ENCODE results near the gene NADSYN1.

GRCh38 chr11:71425860-71426259 lies 27.1 kb upstream of the NADSYN1 start:
- TF ChIP-seq CTCF (IDR thresholded peaks at IDR 0.05; ENCODE audit: poor library complexity, severe bottlenecking): no peak
- no peak for TF ChIP-seq EZH2 (IDR thresholded peaks at IDR 0.05; ENCODE audit: borderline replicate concordance, insufficient read depth, low read length, poor library complexity, severe bottlenecking)
- TF ChIP-seq EP300 (conservative IDR thresholded peaks at IDR 0.05; ENCODE audit: poor library complexity, severe bottlenecking): no peak
- TF ChIP-seq, protein P1, sequence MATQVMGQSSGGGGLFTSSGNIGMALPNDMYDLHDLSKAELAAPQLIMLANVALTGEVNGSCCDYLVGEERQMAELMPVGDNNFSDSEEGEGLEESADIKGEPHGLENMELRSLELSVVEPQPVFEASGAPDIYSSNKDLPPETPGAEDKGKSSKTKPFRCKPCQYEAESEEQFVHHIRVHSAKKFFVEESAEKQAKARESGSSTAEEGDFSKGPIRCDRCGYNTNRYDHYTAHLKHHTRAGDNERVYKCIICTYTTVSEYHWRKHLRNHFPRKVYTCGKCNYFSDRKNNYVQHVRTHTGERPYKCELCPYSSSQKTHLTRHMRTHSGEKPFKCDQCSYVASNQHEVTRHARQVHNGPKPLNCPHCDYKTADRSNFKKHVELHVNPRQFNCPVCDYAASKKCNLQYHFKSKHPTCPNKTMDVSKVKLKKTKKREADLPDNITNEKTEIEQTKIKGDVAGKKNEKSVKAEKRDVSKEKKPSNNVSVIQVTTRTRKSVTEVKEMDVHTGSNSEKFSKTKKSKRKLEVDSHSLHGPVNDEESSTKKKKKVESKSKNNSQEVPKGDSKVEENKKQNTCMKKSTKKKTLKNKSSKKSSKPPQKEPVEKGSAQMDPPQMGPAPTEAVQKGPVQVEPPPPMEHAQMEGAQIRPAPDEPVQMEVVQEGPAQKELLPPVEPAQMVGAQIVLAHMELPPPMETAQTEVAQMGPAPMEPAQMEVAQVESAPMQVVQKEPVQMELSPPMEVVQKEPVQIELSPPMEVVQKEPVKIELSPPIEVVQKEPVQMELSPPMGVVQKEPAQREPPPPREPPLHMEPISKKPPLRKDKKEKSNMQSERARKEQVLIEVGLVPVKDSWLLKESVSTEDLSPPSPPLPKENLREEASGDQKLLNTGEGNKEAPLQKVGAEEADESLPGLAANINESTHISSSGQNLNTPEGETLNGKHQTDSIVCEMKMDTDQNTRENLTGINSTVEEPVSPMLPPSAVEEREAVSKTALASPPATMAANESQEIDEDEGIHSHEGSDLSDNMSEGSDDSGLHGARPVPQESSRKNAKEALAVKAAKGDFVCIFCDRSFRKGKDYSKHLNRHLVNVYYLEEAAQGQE (IDR thresholded peaks at IDR 0.05; ENCODE audit: borderline replicate concordance): no peak
- TF ChIP-seq POLR2AphosphoS5 (IDR thresholded peaks at IDR 0.05): no peak
- TF ChIP-seq SMC3 (conservative IDR thresholded peaks at IDR 0.05; ENCODE audit: poor library complexity): no peak
